HEK293T (cell line): ENCODE data around the gene CASP9.

Experiments
- ELF4 ChIP-seq: fragments of 450-650 bp; IDR thresholded peaks from 2 replicates; pipeline ENCODE4 v1.6.1; 2017; ENCODE audit warnings: antibody characterized with exemption
- FOXA1 ChIP-seq: fragments of 450-650 bp; IDR thresholded peaks from 2 replicates; pipeline ENCODE4 v1.6.1; 2016; ENCODE audit warnings: mild to moderate bottlenecking
- NFRKB ChIP-seq: fragments of 450-650 bp; IDR thresholded peaks from 2 replicates; pipeline ENCODE4 v1.6.1; 2016; ENCODE audit warnings: mild to moderate bottlenecking, moderate library complexity

- no peak for TF ChIP-seq NFRKB
- no peak for TF ChIP-seq FOXA1
- no peak for TF ChIP-seq ELF4
These were observed 14.8 kb upstream of the CASP9 start for GRCh38 chr1:15538771-15539170.
